SK-N-SH (cell line): ENCODE results near the gene RPS3A. TPM values are rescaled to one million over a fixed set of nuclear protein-coding genes. Genes with fewer than 3 reads are reported as not detected.
A peak's percentile ranks its signal among the peaks of the same experiment; 100 is the strongest.

Source experiments
- CTCF ChIA-PET: fragments of 300-600, 350-600 bp; formaldehyde crosslinking; extraction: SDS; loops from one replicate; lab custom pipeline; 2021; lab: Yijun Ruan, JAX
- POLR2A ChIA-PET: fragments of 350-600 bp; sonication (Branson Sonifier 250); formaldehyde crosslinking; extraction: SDS; loops from one replicate; lab custom pipeline; 2020; ENCODE audit warnings: antibody characterized with exemption, inconsistent platforms; lab: Yijun Ruan, JAX
- DNase-seq: peaks from one replicate; pipeline ENCODE4 v3.0.0; 2012
- H2AFZ ChIP-seq: fragments of 200-600 bp; sonication (generic); 2 replicates; pipeline ENCODE4 v1.8.1; 2016; ENCODE audit warnings: antibody characterized with exemption, mild to moderate bottlenecking, low read depth
- H3F3A ChIP-seq: fragments of 200-600 bp; sonication (generic); replicated peaks from 2 replicates; pipeline ENCODE3; 2016; ENCODE audit warnings: antibody characterized with exemption, mild to moderate bottlenecking; ENCODE audit not compliant: insufficient read depth
- H3K27ac ChIP-seq, 2 experiments: fragments of 200-500 bp in 1 of 2; fragments of 200-600 bp in 1 of 2; sonication (Bioruptor generic) in 1 of 2; sonication (generic), shearing (Covaris generic) in 1 of 2; 2 replicates each; pipeline versions ENCODE4 v1.5.1 to v1.6.1; 2014 to 2016; ENCODE audit warnings: low read depth in 2 of 2, inconsistent platforms in 1 of 2, low read length in 1 of 2, mild to moderate bottlenecking in 1 of 2, mixed read lengths in 1 of 2
- H3K27me3 ChIP-seq: fragments of 200-600 bp; sonication (generic), shearing (Covaris generic); 2 replicates; pipeline ENCODE4 v1.6.1; 2016; ENCODE audit warnings: mixed run types; ENCODE audit not compliant: insufficient read depth
- H3K36me3 ChIP-seq, 2 experiments: fragments of 200-500 bp in 1 of 2; fragments of 200-600 bp in 1 of 2; sonication (Bioruptor generic) in 1 of 2; sonication (generic) in 1 of 2; replicated peaks in 1 of 2; 2 replicates each; pipeline versions ENCODE3 to v1.5.1; 2014 to 2016; ENCODE audit warnings: low read length in 1 of 2, mild to moderate bottlenecking in 1 of 2; ENCODE audit not compliant: insufficient read depth in 2 of 2, control insufficient read depth in 1 of 2
- H3K4me1 ChIP-seq, 2 experiments: fragments of 200-500 bp in 1 of 2; fragments of 200-600 bp in 1 of 2; sonication (Bioruptor generic) in 1 of 2; sonication (generic), shearing (Covaris generic) in 1 of 2; 2 replicates each; pipeline versions ENCODE4 v1.5.1 to v1.6.1; 2014 to 2016; ENCODE audit warnings: low read depth in 1 of 2, low read length in 1 of 2, mixed run types in 1 of 2; ENCODE audit not compliant: insufficient read depth in 2 of 2, control insufficient read depth in 1 of 2
- H3K4me2 ChIP-seq: fragments of 200-600 bp; sonication (generic), shearing (Covaris generic); 2 replicates; pipeline ENCODE4 v1.6.1; 2017; ENCODE audit warnings: mixed run types
- H3K4me3 ChIP-seq, 2 experiments: fragments of 200-500 bp in 1 of 2; fragments of 200-600 bp in 1 of 2; sonication (Bioruptor generic) in 1 of 2; sonication (generic), shearing (Covaris generic) in 1 of 2; 2 replicates each; pipeline versions ENCODE4 v1.5.1 to v1.8.1; 2014 to 2016; ENCODE audit warnings: low read depth in 2 of 2, inconsistent platforms in 1 of 2, low read length in 1 of 2, mild to moderate bottlenecking in 1 of 2, mixed read lengths in 1 of 2, moderate library complexity in 1 of 2
- H3K79me2 ChIP-seq: fragments of 200-600 bp; sonication (generic); 2 replicates; pipeline ENCODE4 v1.8.1; 2017; ENCODE audit warnings: mild to moderate bottlenecking; ENCODE audit not compliant: insufficient read depth
- H3K9ac ChIP-seq: fragments of 200-600 bp; sonication (generic); 2 replicates; pipeline ENCODE4 v1.6.1; 2017; ENCODE audit warnings: mixed run types
- H3K9me2 ChIP-seq: fragments of 200-600 bp; sonication (generic); 2 replicates; pipeline ENCODE4 v1.6.1; 2017; ENCODE audit warnings: mixed run types
- H3K9me3 ChIP-seq: fragments of 200-600 bp; sonication (generic); 2 replicates; pipeline ENCODE4 v1.6.1; 2017; ENCODE audit warnings: mixed run types, mild to moderate bottlenecking, moderate library complexity
- H4K20me1 ChIP-seq: fragments of 200-600 bp; sonication (generic); 2 replicates; pipeline ENCODE4 v1.6.1; 2017; ENCODE audit warnings: mild to moderate bottlenecking, mixed run types; ENCODE audit not compliant: insufficient read depth
- EZH2phosphoT487 ChIP-seq: fragments of 200-600 bp; sonication (generic); IDR thresholded peaks from 2 replicates; pipeline ENCODE4 v1.6.1; 2017; ENCODE audit warnings: low read depth, mixed run types, mild to moderate bottlenecking, antibody characterized with exemption, moderate library complexity, borderline replicate concordance
- RAD21 ChIP-seq: IDR thresholded peaks from 2 replicates; pipeline ENCODE4 v1.6.1; 2012; ENCODE audit warnings: mild to moderate bottlenecking, low read length
- RFX5 ChIP-seq: IDR thresholded peaks from 2 replicates; pipeline ENCODE4 v1.6.1; 2012; ENCODE audit warnings: mild to moderate bottlenecking, improper control_type of control experiment, low read length
- SIN3A ChIP-seq: IDR thresholded peaks from 2 replicates; pipeline ENCODE4 v1.6.1; 2012; ENCODE audit warnings: low read depth, mild to moderate bottlenecking, low read length, moderate library complexity, borderline replicate concordance
- SMC3 ChIP-seq: IDR thresholded peaks from 2 replicates; pipeline ENCODE4 v1.6.1; 2012; ENCODE audit warnings: low read depth, low read length, improper control_type of control experiment
- TEAD4 ChIP-seq: IDR thresholded peaks from 2 replicates; pipeline ENCODE4 v1.4.0; 2012; ENCODE audit warnings: mild to moderate bottlenecking, borderline replicate concordance; ENCODE audit not compliant: insufficient read depth
- WGBS: methylation state at CpG from one replicate; pipeline ENCODE4 v1.1.6; 2017; ENCODE audit warnings: low lambda C conversion rate; 5-methylcytosine and 5-hydroxymethylcytosine counted together
- polyA plus RNA-seq, 3 experiments: library from polyadenylated mRNA; depleted of rRNA; stranded (reverse); fragments of >200 nt; gene quantifications; 2 replicates each; pipeline ENCODE4 v1.2.3, GENCODE V29; 2012
- TF ChIP-seq, protein P1 (sequence below): fragments of 150-350 bp; IDR thresholded peaks from 2 replicates; pipeline ENCODE4 v1.6.1; 2017; ENCODE audit warnings: antibody characterized with exemption, low read length, low read depth, borderline replicate concordance
- TF ChIP-seq, protein P2 (sequence below): fragments of 200-600 bp; sonication (generic); IDR thresholded peaks from 2 replicates; pipeline ENCODE4 v1.6.1; 2017; ENCODE audit warnings: antibody characterized with exemption, mild to moderate bottlenecking, moderate library complexity
- TF ChIP-seq, protein P3 (sequence below): fragments of 150-350 bp; IDR thresholded peaks from 2 replicates; pipeline ENCODE4 v1.6.1; 2016; ENCODE audit warnings: mild to moderate bottlenecking, low read depth, low read length

RPS3A gene
- polyA plus RNA-seq, 1 of the 3 experiments (the other 2 are of a cell fraction) = 2,161 TPM

DNA sequence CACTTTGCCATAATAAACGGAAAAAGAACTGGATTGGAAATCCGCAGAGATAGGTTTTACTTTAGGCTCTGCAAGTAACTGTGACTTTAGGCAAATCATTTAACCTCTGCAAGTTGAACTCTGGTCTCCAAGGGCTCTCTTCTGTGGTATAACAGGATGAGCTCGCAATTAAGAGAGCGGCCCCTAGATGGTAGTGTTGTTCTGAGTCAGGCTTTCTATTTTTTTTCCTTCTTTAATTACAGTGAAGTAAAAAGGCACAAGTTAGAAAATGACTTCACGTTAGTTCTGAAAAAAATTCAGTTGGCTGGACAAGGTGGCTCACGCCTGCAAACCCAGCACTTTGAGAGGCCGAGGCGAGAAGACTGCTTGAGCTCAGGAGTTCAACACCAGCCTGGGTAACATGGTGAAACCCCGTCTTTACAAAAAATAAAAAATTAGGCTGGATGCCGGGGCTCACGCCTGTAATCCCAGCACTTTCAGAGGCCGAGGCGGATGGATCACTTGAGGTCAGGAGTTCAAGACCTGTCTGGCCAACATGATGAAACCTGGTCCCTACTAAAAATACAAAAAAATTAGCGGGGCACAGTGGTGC, 18.0 kb downstream of the RPS3A start:
- DNase-seq = peak; percentile 65
- Histone ChIP-seq H3K9me3 (no peaks in the 10 kb centered on the region), H3K4me1 (no peaks in the 10 kb centered on the region), H3K79me2 (0 out of 2 replicates have a peak, but pooled peaks cover 3% of the 10 kb centered on the region), H3K9ac (no peak overlapping the region), H3F3A (peaks cover 17% of the 10 kb centered on the region), H3K36me3 (peaks cover 21 to 34% of the 10 kb centered on the region in 2 experiments), H3K4me3 (no peak overlapping the region; a peak in 1 of 4 replicates), H3K27me3 (no peaks in the 10 kb centered on the region), H4K20me1 (no peaks in the 10 kb centered on the region; the same call in 1 of the 2 replicates), H3K4me2 (no peak overlapping the region), H3K9me2 (no peaks in the 10 kb centered on the region), H3K27ac (no peak overlapping the region), H2AFZ (no peak overlapping the region)
- 45% methylated on average over 14 of the region's 14 CpGs for WGBS
- peak; percentile 92 for TF ChIP-seq RAD21
- TF ChIP-seq SMC3 = peak; percentile 63
- TF ChIP-seq, protein P1, sequence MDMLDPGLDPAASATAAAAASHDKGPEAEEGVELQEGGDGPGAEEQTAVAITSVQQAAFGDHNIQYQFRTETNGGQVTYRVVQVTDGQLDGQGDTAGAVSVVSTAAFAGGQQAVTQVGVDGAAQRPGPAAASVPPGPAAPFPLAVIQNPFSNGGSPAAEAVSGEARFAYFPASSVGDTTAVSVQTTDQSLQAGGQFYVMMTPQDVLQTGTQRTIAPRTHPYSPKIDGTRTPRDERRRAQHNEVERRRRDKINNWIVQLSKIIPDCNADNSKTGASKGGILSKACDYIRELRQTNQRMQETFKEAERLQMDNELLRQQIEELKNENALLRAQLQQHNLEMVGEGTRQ = no peak
- TF ChIP-seq, protein P2, sequence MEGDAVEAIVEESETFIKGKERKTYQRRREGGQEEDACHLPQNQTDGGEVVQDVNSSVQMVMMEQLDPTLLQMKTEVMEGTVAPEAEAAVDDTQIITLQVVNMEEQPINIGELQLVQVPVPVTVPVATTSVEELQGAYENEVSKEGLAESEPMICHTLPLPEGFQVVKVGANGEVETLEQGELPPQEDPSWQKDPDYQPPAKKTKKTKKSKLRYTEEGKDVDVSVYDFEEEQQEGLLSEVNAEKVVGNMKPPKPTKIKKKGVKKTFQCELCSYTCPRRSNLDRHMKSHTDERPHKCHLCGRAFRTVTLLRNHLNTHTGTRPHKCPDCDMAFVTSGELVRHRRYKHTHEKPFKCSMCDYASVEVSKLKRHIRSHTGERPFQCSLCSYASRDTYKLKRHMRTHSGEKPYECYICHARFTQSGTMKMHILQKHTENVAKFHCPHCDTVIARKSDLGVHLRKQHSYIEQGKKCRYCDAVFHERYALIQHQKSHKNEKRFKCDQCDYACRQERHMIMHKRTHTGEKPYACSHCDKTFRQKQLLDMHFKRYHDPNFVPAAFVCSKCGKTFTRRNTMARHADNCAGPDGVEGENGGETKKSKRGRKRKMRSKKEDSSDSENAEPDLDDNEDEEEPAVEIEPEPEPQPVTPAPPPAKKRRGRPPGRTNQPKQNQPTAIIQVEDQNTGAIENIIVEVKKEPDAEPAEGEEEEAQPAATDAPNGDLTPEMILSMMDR = peak; percentile 85
- ChIA-PET CTCF (interaction anchor here (0.6 to 2.5 kb wide), 49 partner anchors 10 to 1280 kb away, joined by 3 to 22 read pairs (median 3); partner anchors contain the start of gene RPS3A), POLR2A (interaction anchor here (0.6 kb wide), 1 partner anchor 748 kb away, joined by 3 read pairs; no protein-coding TSS in a partner anchor)

DNA sequence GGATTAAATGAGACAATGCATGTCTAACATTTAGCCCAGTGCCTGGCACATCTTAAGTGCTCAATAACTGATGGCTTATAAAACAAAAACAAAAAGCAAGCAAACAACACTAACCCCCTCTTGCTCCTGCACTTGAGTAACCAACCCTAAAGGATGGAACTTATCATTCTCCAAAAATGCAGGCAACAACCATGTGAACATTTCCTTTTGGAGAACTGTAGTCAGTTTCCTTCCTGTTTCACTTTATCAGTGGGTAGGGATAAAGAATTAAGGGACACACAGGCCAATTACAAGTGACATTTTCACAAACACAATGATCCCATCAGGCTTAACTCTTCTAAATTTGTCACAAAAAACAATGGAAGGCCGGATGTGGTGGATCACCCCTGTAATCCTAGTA, 30.4 kb downstream of the RPS3A start:
- no peaks in the 10 kb centered on the region for H3K9me3 ChIP-seq
- no peaks in the 10 kb centered on the region for H3K4me1 ChIP-seq
- no peak overlapping the region for H3K27ac ChIP-seq
- POLR2A ChIA-PET = no interaction called here
- H3K9ac ChIP-seq = no peak overlapping the region
- H3K9me2 ChIP-seq = no peaks in the 10 kb centered on the region
- H3K4me2 ChIP-seq = no peak overlapping the region
- no peak overlapping the region for H2AFZ ChIP-seq
- 89% methylated on average over 1 of the region's 1 CpG for WGBS
- peaks cover 28 to 63% of the 10 kb centered on the region in 2 experiments for H3K36me3 ChIP-seq
- peaks cover 3% of the 10 kb centered on the region for H3F3A ChIP-seq
- TF ChIP-seq RFX5 = no peak
- no peak for TF ChIP-seq SIN3A
- TF ChIP-seq, protein P2 = no peak
- TF ChIP-seq EZH2phosphoT487 = no peak
- TF ChIP-seq, protein P3, sequence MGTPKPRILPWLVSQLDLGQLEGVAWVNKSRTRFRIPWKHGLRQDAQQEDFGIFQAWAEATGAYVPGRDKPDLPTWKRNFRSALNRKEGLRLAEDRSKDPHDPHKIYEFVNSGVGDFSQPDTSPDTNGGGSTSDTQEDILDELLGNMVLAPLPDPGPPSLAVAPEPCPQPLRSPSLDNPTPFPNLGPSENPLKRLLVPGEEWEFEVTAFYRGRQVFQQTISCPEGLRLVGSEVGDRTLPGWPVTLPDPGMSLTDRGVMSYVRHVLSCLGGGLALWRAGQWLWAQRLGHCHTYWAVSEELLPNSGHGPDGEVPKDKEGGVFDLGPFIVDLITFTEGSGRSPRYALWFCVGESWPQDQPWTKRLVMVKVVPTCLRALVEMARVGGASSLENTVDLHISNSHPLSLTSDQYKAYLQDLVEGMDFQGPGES = no peak
- no peak for TF ChIP-seq TEAD4
- no peak for DNase-seq
- no peak overlapping the region for H3K4me3 ChIP-seq
- no peaks in the 10 kb centered on the region for H4K20me1 ChIP-seq
- CTCF ChIA-PET = interaction anchor here (1.3 kb wide), 2 partner anchors 32 to 232 kb away, joined by 4 read pairs; no protein-coding TSS in a partner anchor
- H3K79me2 ChIP-seq = no peaks in the 10 kb centered on the region
- no peaks in the 10 kb centered on the region for H3K27me3 ChIP-seq
